HepG2 (cell line): ENCODE measurements around the gene MED10. TPM values are rescaled to one million over a fixed set of nuclear protein-coding genes. Genes with fewer than 3 reads are reported as not detected.

Experiments
- KLF9 ChIP-seq: IDR thresholded peaks from 2 replicates; pipeline ENCODE4 v1.6.1; 2016; ENCODE audit warnings: low read depth
- NBN ChIP-seq: fragments of 450-650 bp; conservative IDR thresholded peaks from 2 replicates; pipeline ENCODE4 v1.6.1; 2017
- PHB2 ChIP-seq: fragments of 450-650 bp; IDR thresholded peaks from 2 replicates; pipeline ENCODE4 v1.6.1; 2018; ENCODE audit not compliant: partially characterized antibody
- POLR2AphosphoS5 ChIP-seq: IDR thresholded peaks from 2 replicates; pipeline ENCODE4 v1.6.1; 2012; ENCODE audit warnings: low read depth, low read length
- SAFB2 ChIP-seq: sonication (generic); formaldehyde crosslinking; IDR thresholded peaks from 2 replicates; pipeline ENCODE4 v1.5.1; 2020; ENCODE audit warnings: missing genetic modification reagents, low read depth, mild to moderate bottlenecking, borderline replicate concordance
- SIX4 ChIP-seq: sonication (generic); formaldehyde crosslinking; IDR thresholded peaks from 2 replicates; pipeline ENCODE4 v1.4.0; 2020; ENCODE audit warnings: missing genetic modification reagents
- ZNF138 ChIP-seq: sonication (generic); formaldehyde crosslinking; IDR thresholded peaks from 2 replicates; pipeline ENCODE4 v1.5.0; 2020; ENCODE audit warnings: mild to moderate bottlenecking, low read depth, missing genetic modification reagents
- polyA plus RNA-seq, 8 experiments: library from polyadenylated mRNA; depleted of rRNA in 3 of 8; stranded (reverse) in 7 of 8; unstranded in 1 of 8; fragments of >200 nt; fragmentation: Illumina TruSeq in 4 of 8; extraction: Trizol in 4 of 8; gene quantifications; 2 replicates each; pipeline versions ENCODE4 v1.2.1 to v1.2.3, GENCODE V29; 2011 to 2016; ENCODE audit warnings: low read depth in 4 of 8, missing spikeins in 1 of 8, mixed read lengths in 1 of 8; ENCODE audit not compliant: insufficient read depth in 1 of 8
- total RNA-seq, 5 experiments: library from RNA; depleted of rRNA; stranded (reverse); fragments of >200 nt; fragmentation: Illumina TruSeq; extraction: Trizol; gene quantifications; 2 replicates each; pipeline ENCODE4 v1.2.3, GENCODE V29; 2016; ENCODE audit warnings: low read depth in 1 of 5
- TF ChIP-seq, protein P1 (sequence below): sonication (generic); formaldehyde crosslinking; conservative IDR thresholded peaks from 2 replicates; pipeline ENCODE4 v1.4.0; 2020; ENCODE audit warnings: mild to moderate bottlenecking, missing genetic modification reagents, moderate library complexity
- TF ChIP-seq, protein P2 (sequence below): sonication (generic); formaldehyde crosslinking; IDR thresholded peaks from 2 replicates; pipeline ENCODE4 v1.9.0; 2021; ENCODE audit warnings: mild to moderate bottlenecking, missing genetic modification reagents
- TF ChIP-seq, protein P3 (sequence below): sonication (generic); formaldehyde crosslinking; IDR thresholded peaks from 2 replicates; pipeline ENCODE4 v1.4.0; 2020; ENCODE audit warnings: missing genetic modification reagents; ENCODE audit errors: not compliant biosample characterization
- TF ChIP-seq, protein P4 (sequence below): sonication (generic); formaldehyde crosslinking; IDR thresholded peaks from 2 replicates; pipeline ENCODE4 v1.8.0; 2022; ENCODE audit warnings: mild to moderate bottlenecking, missing genetic modification reagents, moderate library complexity
- TF ChIP-seq, protein P5 (sequence below): sonication (generic); formaldehyde crosslinking; IDR thresholded peaks from 2 replicates; pipeline ENCODE4 v1.8.0; 2022; ENCODE audit warnings: missing genetic modification reagents, mild to moderate bottlenecking, borderline replicate concordance

Gene MED10
- total and polyA plus RNA-seq, 2 of the 13 experiments (the other 11 are each of a cell fraction or from before 2014, with no cell fraction given), result 11.2 to 23.7 TPM

DNA sequence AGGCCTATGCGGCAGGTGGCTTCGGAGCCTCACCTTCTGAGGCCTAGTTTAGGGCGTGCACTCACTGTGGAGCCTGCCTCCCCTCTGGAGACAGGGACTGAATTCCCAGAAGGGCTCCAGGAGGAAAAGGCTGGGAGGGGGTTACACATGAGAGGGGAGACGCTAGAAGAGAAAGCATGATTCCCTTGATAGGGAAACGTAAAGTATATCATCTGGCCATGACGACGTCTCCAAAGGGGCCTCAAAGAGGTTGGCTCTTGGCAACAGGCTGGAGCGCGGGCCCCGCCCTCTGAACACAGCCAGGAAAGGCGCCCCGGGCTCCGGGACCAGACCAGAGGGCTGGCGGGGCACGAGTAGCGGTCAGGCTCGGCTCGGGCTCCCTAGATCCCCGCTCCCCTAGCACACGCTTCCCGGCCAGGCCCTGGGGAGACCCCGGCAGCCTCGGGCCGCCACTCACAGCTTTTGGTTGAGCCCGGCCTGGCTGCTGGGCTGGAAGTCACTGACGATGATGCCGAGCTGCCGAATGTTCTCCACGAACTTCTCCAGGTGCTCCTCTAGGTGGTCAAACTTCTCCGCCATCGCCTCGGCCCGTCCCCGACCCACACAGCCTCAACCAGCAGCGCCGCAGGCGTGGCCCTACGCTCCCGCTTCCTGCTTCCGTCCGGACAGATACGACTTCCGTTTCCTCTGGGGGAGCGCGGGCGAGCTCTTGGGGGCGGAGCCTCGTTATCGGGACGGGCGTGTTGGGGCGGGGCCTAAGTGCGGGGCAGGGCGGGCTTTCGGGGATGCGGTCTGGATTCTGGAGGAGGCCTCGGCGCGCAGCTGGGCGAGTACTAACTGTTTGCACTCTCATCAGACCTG, at the start of gene MED10 (continued):
- TF ChIP-seq, protein P1, sequence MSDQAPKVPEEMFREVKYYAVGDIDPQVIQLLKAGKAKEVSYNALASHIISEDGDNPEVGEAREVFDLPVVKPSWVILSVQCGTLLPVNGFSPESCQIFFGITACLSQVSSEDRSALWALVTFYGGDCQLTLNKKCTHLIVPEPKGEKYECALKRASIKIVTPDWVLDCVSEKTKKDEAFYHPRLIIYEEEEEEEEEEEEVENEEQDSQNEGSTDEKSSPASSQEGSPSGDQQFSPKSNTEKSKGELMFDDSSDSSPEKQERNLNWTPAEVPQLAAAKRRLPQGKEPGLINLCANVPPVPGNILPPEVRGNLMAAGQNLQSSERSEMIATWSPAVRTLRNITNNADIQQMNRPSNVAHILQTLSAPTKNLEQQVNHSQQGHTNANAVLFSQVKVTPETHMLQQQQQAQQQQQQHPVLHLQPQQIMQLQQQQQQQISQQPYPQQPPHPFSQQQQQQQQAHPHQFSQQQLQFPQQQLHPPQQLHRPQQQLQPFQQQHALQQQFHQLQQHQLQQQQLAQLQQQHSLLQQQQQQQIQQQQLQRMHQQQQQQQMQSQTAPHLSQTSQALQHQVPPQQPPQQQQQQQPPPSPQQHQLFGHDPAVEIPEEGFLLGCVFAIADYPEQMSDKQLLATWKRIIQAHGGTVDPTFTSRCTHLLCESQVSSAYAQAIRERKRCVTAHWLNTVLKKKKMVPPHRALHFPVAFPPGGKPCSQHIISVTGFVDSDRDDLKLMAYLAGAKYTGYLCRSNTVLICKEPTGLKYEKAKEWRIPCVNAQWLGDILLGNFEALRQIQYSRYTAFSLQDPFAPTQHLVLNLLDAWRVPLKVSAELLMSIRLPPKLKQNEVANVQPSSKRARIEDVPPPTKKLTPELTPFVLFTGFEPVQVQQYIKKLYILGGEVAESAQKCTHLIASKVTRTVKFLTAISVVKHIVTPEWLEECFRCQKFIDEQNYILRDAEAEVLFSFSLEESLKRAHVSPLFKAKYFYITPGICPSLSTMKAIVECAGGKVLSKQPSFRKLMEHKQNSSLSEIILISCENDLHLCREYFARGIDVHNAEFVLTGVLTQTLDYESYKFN (CRISPR knock-in tag), result peak; percentile 18; the same call in 1 of the 2 replicates
- TF ChIP-seq PHB2, result no peak
- TF ChIP-seq, protein P2, sequence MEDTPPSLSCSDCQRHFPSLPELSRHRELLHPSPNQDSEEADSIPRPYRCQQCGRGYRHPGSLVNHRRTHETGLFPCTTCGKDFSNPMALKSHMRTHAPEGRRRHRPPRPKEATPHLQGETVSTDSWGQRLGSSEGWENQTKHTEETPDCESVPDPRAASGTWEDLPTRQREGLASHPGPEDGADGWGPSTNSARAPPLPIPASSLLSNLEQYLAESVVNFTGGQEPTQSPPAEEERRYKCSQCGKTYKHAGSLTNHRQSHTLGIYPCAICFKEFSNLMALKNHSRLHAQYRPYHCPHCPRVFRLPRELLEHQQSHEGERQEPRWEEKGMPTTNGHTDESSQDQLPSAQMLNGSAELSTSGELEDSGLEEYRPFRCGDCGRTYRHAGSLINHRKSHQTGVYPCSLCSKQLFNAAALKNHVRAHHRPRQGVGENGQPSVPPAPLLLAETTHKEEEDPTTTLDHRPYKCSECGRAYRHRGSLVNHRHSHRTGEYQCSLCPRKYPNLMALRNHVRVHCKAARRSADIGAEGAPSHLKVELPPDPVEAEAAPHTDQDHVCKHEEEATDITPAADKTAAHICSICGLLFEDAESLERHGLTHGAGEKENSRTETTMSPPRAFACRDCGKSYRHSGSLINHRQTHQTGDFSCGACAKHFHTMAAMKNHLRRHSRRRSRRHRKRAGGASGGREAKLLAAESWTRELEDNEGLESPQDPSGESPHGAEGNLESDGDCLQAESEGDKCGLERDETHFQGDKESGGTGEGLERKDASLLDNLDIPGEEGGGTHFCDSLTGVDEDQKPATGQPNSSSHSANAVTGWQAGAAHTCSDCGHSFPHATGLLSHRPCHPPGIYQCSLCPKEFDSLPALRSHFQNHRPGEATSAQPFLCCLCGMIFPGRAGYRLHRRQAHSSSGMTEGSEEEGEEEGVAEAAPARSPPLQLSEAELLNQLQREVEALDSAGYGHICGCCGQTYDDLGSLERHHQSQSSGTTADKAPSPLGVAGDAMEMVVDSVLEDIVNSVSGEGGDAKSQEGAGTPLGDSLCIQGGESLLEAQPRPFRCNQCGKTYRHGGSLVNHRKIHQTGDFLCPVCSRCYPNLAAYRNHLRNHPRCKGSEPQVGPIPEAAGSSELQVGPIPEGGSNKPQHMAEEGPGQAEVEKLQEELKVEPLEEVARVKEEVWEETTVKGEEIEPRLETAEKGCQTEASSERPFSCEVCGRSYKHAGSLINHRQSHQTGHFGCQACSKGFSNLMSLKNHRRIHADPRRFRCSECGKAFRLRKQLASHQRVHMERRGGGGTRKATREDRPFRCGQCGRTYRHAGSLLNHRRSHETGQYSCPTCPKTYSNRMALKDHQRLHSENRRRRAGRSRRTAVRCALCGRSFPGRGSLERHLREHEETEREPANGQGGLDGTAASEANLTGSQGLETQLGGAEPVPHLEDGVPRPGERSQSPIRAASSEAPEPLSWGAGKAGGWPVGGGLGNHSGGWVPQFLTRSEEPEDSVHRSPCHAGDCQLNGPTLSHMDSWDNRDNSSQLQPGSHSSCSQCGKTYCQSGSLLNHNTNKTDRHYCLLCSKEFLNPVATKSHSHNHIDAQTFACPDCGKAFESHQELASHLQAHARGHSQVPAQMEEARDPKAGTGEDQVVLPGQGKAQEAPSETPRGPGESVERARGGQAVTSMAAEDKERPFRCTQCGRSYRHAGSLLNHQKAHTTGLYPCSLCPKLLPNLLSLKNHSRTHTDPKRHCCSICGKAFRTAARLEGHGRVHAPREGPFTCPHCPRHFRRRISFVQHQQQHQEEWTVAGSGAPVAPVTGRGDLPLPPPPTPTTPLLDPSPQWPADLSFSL (CRISPR knock-in tag), result no peak
- TF ChIP-seq POLR2AphosphoS5, result peak; percentile 89
- no peak for TF ChIP-seq SIX4
- TF ChIP-seq, protein P3, sequence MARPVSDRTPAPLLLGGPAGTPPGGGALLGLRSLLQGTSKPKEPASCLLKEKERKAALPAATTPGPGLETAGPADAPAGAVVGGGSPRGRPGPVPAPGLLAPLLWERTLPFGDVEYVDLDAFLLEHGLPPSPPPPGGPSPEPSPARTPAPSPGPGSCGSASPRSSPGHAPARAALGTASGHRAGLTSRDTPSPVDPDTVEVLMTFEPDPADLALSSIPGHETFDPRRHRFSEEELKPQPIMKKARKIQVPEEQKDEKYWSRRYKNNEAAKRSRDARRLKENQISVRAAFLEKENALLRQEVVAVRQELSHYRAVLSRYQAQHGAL (CRISPR knock-in tag), result no peak
- no peak for TF ChIP-seq ZNF138 (CRISPR knock-in tag)
- TF ChIP-seq, protein P4, sequence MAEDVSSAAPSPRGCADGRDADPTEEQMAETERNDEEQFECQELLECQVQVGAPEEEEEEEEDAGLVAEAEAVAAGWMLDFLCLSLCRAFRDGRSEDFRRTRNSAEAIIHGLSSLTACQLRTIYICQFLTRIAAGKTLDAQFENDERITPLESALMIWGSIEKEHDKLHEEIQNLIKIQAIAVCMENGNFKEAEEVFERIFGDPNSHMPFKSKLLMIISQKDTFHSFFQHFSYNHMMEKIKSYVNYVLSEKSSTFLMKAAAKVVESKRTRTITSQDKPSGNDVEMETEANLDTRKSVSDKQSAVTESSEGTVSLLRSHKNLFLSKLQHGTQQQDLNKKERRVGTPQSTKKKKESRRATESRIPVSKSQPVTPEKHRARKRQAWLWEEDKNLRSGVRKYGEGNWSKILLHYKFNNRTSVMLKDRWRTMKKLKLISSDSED (CRISPR knock-in tag), result no peak
- no peak for TF ChIP-seq KLF9
- no peak for TF ChIP-seq NBN
- 0 out of 2 replicates have a peak, but pooled peaks have one; percentile 47 for TF ChIP-seq SAFB2 (CRISPR knock-in tag)
- TF ChIP-seq, protein P5, sequence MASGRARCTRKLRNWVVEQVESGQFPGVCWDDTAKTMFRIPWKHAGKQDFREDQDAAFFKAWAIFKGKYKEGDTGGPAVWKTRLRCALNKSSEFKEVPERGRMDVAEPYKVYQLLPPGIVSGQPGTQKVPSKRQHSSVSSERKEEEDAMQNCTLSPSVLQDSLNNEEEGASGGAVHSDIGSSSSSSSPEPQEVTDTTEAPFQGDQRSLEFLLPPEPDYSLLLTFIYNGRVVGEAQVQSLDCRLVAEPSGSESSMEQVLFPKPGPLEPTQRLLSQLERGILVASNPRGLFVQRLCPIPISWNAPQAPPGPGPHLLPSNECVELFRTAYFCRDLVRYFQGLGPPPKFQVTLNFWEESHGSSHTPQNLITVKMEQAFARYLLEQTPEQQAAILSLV (CRISPR knock-in tag), result peak; percentile 39; the same call in 1 of the 2 replicates
